ENCODE data around the gene PKN3.

- TF ChIP-seq GATA2 (IDR thresholded peaks at IDR 0.05; ENCODE audit: low read depth, low read length), result no peak
- no peak for TF ChIP-seq GATA3 (IDR thresholded peaks at IDR 0.05; ENCODE audit: low read depth, low read length)
Measured at GRCh38 chr9:128732576-128732975, 30.3 kb downstream of the PKN3 start.

Measured in SH-SY5Y (cell line).